IMR-90 (cell line): Measurements from ENCODE around the gene LGALSL. TPM values are rescaled to one million over a fixed set of nuclear protein-coding genes. Genes with fewer than 3 reads are reported as not detected.

Experiments
- ATAC-seq: fragments of 200-7000 bp; cut with Tn5 transposase; 2 replicates; pipeline ENCODE4 v1.9.1; 2020; ENCODE audit warnings: low read depth, mild to moderate bottlenecking, moderate library complexity
- BruUV-seq: library from RNA; stranded (reverse); fragments of 400-500 nt; replicated peaks from 2 replicates; lab custom pipeline; 2021; lab: Mats Ljungman, UMichigan
- CTCF ChIA-PET: fragments of 300-600 bp; formaldehyde crosslinking; extraction: SDS; loops from one replicate; lab custom pipeline; 2021; ENCODE audit warnings: antibody characterized with exemption; lab: Yijun Ruan, JAX
- POLR2A ChIA-PET: fragments of 300-600 bp; sonication (Branson Sonifier 250); formaldehyde crosslinking; loops from one replicate; lab custom pipeline; 2022; ENCODE audit warnings: antibody characterized with exemption; ENCODE audit not compliant: unreplicated experiment; lab: Charles Lee
- DNase-seq: peaks from one replicate; pipeline ENCODE4 v3.0.0; 2013
- H2AFZ ChIP-seq: replicated peaks from 2 replicates; pipeline ENCODE3; 2013; ENCODE audit warnings: low read length, mild to moderate bottlenecking; ENCODE audit not compliant: poor library complexity
- H2AK5ac ChIP-seq: 2 replicates; pipeline ENCODE4 v1.6.1; 2013; ENCODE audit warnings: low read depth, low read length, inconsistent platforms
- H2AK9ac ChIP-seq: replicated peaks from 2 replicates; pipeline ENCODE3; 2013; ENCODE audit warnings: mild to moderate bottlenecking, low read depth, low read length, moderate library complexity; ENCODE audit not compliant: poor library complexity
- H2BK120ac ChIP-seq: 2 replicates; pipeline ENCODE4 v1.6.1; 2013; ENCODE audit warnings: low read depth, low read length, inconsistent platforms
- H2BK15ac ChIP-seq: 3 replicates; pipeline ENCODE4 v1.6.1; 2013; ENCODE audit warnings: low read depth, low read length, inconsistent platforms
- H2BK20ac ChIP-seq: 2 replicates; pipeline ENCODE4 v1.6.1; 2013; ENCODE audit warnings: low read depth, mild to moderate bottlenecking, inconsistent platforms, low read length, moderate library complexity
- H2BK5ac ChIP-seq: 2 replicates; pipeline ENCODE4 v1.6.1; 2013; ENCODE audit warnings: mild to moderate bottlenecking, low read depth, low read length, inconsistent platforms; ENCODE audit not compliant: poor library complexity, severe bottlenecking
- H3K14ac ChIP-seq: replicated peaks from 2 replicates; pipeline ENCODE4 v1.6.1; 2013; ENCODE audit warnings: low read depth, low read length, inconsistent platforms
- H3K18ac ChIP-seq: 2 replicates; pipeline ENCODE4 v1.6.1; 2013; ENCODE audit warnings: low read depth, low read length, control low read depth
- H3K23ac ChIP-seq: 2 replicates; pipeline ENCODE4 v1.6.1; 2013; ENCODE audit warnings: low read depth, low read length, inconsistent platforms
- H3K27ac ChIP-seq: 2 replicates; pipeline ENCODE4 v1.5.1; 2013; ENCODE audit warnings: mild to moderate bottlenecking, control low read depth, low read length; ENCODE audit not compliant: insufficient read depth
- H3K27me3 ChIP-seq: 2 replicates; pipeline ENCODE4 v1.6.1; 2013; ENCODE audit warnings: low read length; ENCODE audit not compliant: control insufficient read depth, insufficient read depth
- H3K36me3 ChIP-seq: 2 replicates; pipeline ENCODE4 v1.6.1; 2013; ENCODE audit warnings: low read length, mixed read lengths; ENCODE audit not compliant: control insufficient read depth, insufficient read depth
- H3K4ac ChIP-seq: 2 replicates; pipeline ENCODE4 v1.6.1; 2013; ENCODE audit warnings: low read depth, low read length, inconsistent platforms
- H3K4me1 ChIP-seq: 2 replicates; pipeline ENCODE4 v1.6.1; 2013; ENCODE audit warnings: low read length, mixed read lengths; ENCODE audit not compliant: control insufficient read depth, insufficient read depth
- H3K4me2 ChIP-seq: 2 replicates; pipeline ENCODE4 v1.6.1; 2013; ENCODE audit warnings: low read depth, mild to moderate bottlenecking, control low read depth, low read length, moderate library complexity
- H3K4me3 ChIP-seq: 2 replicates; pipeline ENCODE4 v1.5.1; 2013; ENCODE audit warnings: low read depth, mild to moderate bottlenecking, control low read depth, low read length, moderate library complexity; ENCODE audit not compliant: insufficient read depth
- H3K56ac ChIP-seq: 2 replicates; pipeline ENCODE4 v1.6.1; 2013; ENCODE audit warnings: low read length, inconsistent platforms; ENCODE audit not compliant: insufficient read depth; ENCODE audit errors: extremely low read depth
- H3K79me1 ChIP-seq, 2 experiments: 2 replicates each; pipeline ENCODE4 v1.6.1; 2013; ENCODE audit warnings: low read length in 2 of 2, inconsistent platforms in 1 of 2, low read depth in 1 of 2
- H3K9ac ChIP-seq: 2 replicates; pipeline ENCODE4 v1.6.1; 2013; ENCODE audit warnings: low read depth, low read length, control low read depth
- H3K9me1 ChIP-seq: 2 replicates; pipeline ENCODE4 v1.6.1; 2013; ENCODE audit warnings: low read length, inconsistent platforms; ENCODE audit not compliant: insufficient read depth
- H3K9me3 ChIP-seq: 2 replicates; pipeline ENCODE4 v1.6.1; 2013; ENCODE audit warnings: low read length; ENCODE audit not compliant: control insufficient read depth, insufficient read depth
- H4K20me1 ChIP-seq: 2 replicates; pipeline ENCODE4 v1.6.1; 2013; ENCODE audit warnings: low read length, inconsistent platforms; ENCODE audit not compliant: insufficient read depth
- H4K5ac ChIP-seq: 2 replicates; pipeline ENCODE4 v1.6.1; 2013; ENCODE audit warnings: mild to moderate bottlenecking, low read depth, low read length, control low read depth
- H4K8ac ChIP-seq, 2 experiments: 2 replicates each; pipeline ENCODE4 v1.6.1; 2013; ENCODE audit warnings: low read depth in 2 of 2, low read length in 2 of 2, control low read depth in 1 of 2, inconsistent platforms in 1 of 2
- H4K91ac ChIP-seq: 2 replicates; pipeline ENCODE4 v1.6.1; 2013; ENCODE audit warnings: low read depth, low read length, inconsistent platforms; ENCODE audit not compliant: insufficient read depth
- BHLHE40 ChIP-seq: fragments of 150-350 bp; IDR thresholded peaks from 2 replicates; pipeline ENCODE4 v1.6.1; 2016; ENCODE audit warnings: mild to moderate bottlenecking, low read depth, low read length
- CEBPB ChIP-seq: IDR thresholded peaks from 2 replicates; pipeline ENCODE4 v1.6.1; 2012; ENCODE audit warnings: low read depth, low read length, improper control_type of control experiment
- CHD1 ChIP-seq: IDR thresholded peaks from 2 replicates; pipeline ENCODE4 v1.6.1; 2012; ENCODE audit warnings: low read depth, low read length, improper control_type of control experiment
- FOS ChIP-seq: fragments of 150-350 bp; IDR thresholded peaks from 2 replicates; pipeline ENCODE4 v1.6.1; 2016; ENCODE audit warnings: low read depth, low read length
- MAFK ChIP-seq: IDR thresholded peaks from 2 replicates; pipeline ENCODE4 v1.6.1; 2012; ENCODE audit warnings: low read depth, low read length, improper control_type of control experiment
- MAZ ChIP-seq: IDR thresholded peaks from 2 replicates; pipeline ENCODE4 v1.6.1; 2012; ENCODE audit warnings: low read depth, mild to moderate bottlenecking, low read length, improper control_type of control experiment, moderate library complexity, borderline replicate concordance
- MXI1 ChIP-seq: IDR thresholded peaks from 2 replicates; pipeline ENCODE4 v1.6.1; 2012; ENCODE audit warnings: low read depth, mild to moderate bottlenecking, low read length, moderate library complexity, borderline replicate concordance
- NFE2L2 ChIP-seq: fragments of 150-350 bp; IDR thresholded peaks from 2 replicates; pipeline ENCODE4 v1.6.1; 2016; ENCODE audit warnings: low read depth, mild to moderate bottlenecking, low read length
- POLR2A ChIP-seq: IDR thresholded peaks from 2 replicates; pipeline ENCODE4 v1.6.1; 2012; ENCODE audit warnings: mild to moderate bottlenecking, low read depth, low read length
- RAD21 ChIP-seq: IDR thresholded peaks from 2 replicates; pipeline ENCODE4 v1.6.1; 2012; ENCODE audit warnings: low read length, improper control_type of control experiment
- RCOR1 ChIP-seq: IDR thresholded peaks from 2 replicates; pipeline ENCODE4 v1.6.1; 2012; ENCODE audit warnings: mild to moderate bottlenecking, low read length, improper control_type of control experiment; ENCODE audit not compliant: insufficient replicate concordance
- RFX5 ChIP-seq: IDR thresholded peaks from 2 replicates; pipeline ENCODE4 v1.8.0; 2012; ENCODE audit warnings: low read depth, mild to moderate bottlenecking, low read length, moderate library complexity
- SMC3 ChIP-seq: fragments of 150-350 bp; IDR thresholded peaks from 2 replicates; pipeline ENCODE4 v1.6.1; 2016; ENCODE audit warnings: low read depth, mild to moderate bottlenecking, antibody characterized with exemption, low read length, moderate library complexity
- WGBS, 2 experiments: methylation state at CpG; one replicate each; pipeline versions ENCODE4 v1.1.5 to v1.1.7; 2013; ENCODE audit warnings: missing lambda C conversion rate in 2 of 2; ENCODE audit not compliant: insufficient read length in 1 of 2; ENCODE audit errors: extremely low coverage in 2 of 2; 5-methylcytosine and 5-hydroxymethylcytosine counted together
- dilution Hi-C: fragments of 300-500 bp; cut with HindIII; formaldehyde crosslinking; loops from one replicate; pipeline ENCODE4 v1.14.3; 2018; ENCODE audit warnings: low sequenced_read_pairs; ENCODE audit not compliant: unreplicated experiment
- in situ Hi-C: fragments of 300-500 bp; cut with MboI; formaldehyde crosslinking; loops from 3 replicates; pipeline ENCODE4 v1.14.3; 2019; ENCODE audit warnings: low sequenced_read_pairs, inconsistent platforms, mixed read lengths
- intact Hi-C: fragments of 100-400 bp; cut with micrococcal nuclease; formaldehyde crosslinking; loops from 2 replicates; pipeline ENCODE4 v1.10.0; 2022
- polyA plus RNA-seq, 3 experiments: library from polyadenylated mRNA; depleted of rRNA; stranded (reverse); fragments of >200 nt; gene quantifications; 2 replicates each; pipeline ENCODE4 v1.2.3, GENCODE V29; 2012; ENCODE audit warnings: low replicate concordance in 1 of 3
- total RNA-seq: library from RNA; depleted of rRNA; stranded (reverse); fragments of >200 nt; gene quantifications from 2 replicates; pipeline ENCODE4 v1.2.3, GENCODE V29; 2012
- TF ChIP-seq, protein P1 (sequence below): fragments of 150-350 bp; IDR thresholded peaks from 2 replicates; pipeline ENCODE4 v1.6.1; 2017; ENCODE audit warnings: mild to moderate bottlenecking, antibody characterized with exemption, low read length, low read depth
- TF ChIP-seq, protein P2 (sequence below): conservative IDR thresholded peaks from 2 replicates; pipeline ENCODE4 v1.5.1; 2012; ENCODE audit warnings: mild to moderate bottlenecking, low read depth, low read length, improper control_type of control experiment
- TF ChIP-seq, protein P3 (sequence below): fragments of 150-350 bp; IDR thresholded peaks from 2 replicates; pipeline ENCODE4 v1.6.1; 2016; ENCODE audit warnings: low read depth, mild to moderate bottlenecking, low read length, moderate library complexity, borderline replicate concordance

Gene LGALSL
- total and polyA plus RNA-seq, 2 of the 4 experiments (the other 2 are of a cell fraction), result 0.86 to 2.9 TPM

DNA sequence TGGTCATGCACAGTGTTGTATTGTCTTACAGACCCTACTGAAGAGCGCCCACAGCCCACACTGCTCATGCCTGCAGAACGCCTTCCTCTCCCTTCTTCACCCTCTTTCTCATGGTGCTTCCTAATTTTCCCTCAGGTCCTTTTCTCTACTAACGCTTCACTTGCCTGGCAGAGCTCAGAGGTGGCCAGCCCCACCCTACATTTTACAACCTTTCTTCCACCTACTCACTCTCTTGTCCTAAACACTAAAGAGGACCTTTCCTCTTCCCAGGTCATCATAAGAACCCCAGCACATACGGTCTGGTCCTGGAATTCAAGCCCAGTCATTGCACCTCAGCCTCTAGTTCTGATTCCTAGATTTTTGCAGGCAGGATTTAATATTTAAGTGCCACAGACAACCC lies 11.7 kb upstream of the LGALSL start:
- Histone ChIP-seq H3K27ac (no peak overlapping the region), H3K36me3 (no peaks in the 10 kb centered on the region), H3K56ac (no peak overlapping the region), H2BK5ac (no peak overlapping the region), H3K9me1 (no peaks in the 10 kb centered on the region), H4K20me1 (no peaks in the 10 kb centered on the region), H3K18ac (no peak overlapping the region), H2AK5ac (no peak overlapping the region), H4K91ac (no peak overlapping the region), H3K27me3 (peaks cover 31% of the 10 kb centered on the region), H3K14ac (no peak overlapping the region), H4K8ac (no peak overlapping the region), H2BK20ac (no peak overlapping the region), H2AFZ (no peak overlapping the region), H3K4me1 (no peaks in the 10 kb centered on the region), H3K79me1 (no peaks in the 10 kb centered on the region), H2BK120ac (no peak overlapping the region), H3K4me3 (no peak overlapping the region), H2AK9ac (no peak overlapping the region), H4K5ac (no peak overlapping the region), H3K9ac (no peak overlapping the region), H3K4me2 (no peak overlapping the region), H3K4ac (no peak overlapping the region), H2BK15ac (no peak overlapping the region), H3K9me3 (no peaks in the 10 kb centered on the region), H3K23ac (no peak overlapping the region)
- no TSS peak for BruUV-seq
- intact Hi-C loops (no loop called here), in situ Hi-C loops (no loop called here), dilution Hi-C loops (no loop called here)
- CTCF ChIA-PET, result no interaction called here
- WGBS, 2 experiments, result 84% methylated on average over 3 of the region's 4 CpGs; no CpG with 5 or more reads in 1 of the 2 experiments
- POLR2A ChIA-PET, result no interaction called here
- no peak for TF ChIP-seq MAFK
- no peak for TF ChIP-seq RAD21
- no peak for TF ChIP-seq RCOR1
- TF ChIP-seq RFX5, result no peak
- no peak for TF ChIP-seq FOS
- TF ChIP-seq, protein P1, sequence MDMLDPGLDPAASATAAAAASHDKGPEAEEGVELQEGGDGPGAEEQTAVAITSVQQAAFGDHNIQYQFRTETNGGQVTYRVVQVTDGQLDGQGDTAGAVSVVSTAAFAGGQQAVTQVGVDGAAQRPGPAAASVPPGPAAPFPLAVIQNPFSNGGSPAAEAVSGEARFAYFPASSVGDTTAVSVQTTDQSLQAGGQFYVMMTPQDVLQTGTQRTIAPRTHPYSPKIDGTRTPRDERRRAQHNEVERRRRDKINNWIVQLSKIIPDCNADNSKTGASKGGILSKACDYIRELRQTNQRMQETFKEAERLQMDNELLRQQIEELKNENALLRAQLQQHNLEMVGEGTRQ, result no peak
- TF ChIP-seq MXI1, result no peak
- TF ChIP-seq POLR2A, result no peak
- TF ChIP-seq, protein P2, sequence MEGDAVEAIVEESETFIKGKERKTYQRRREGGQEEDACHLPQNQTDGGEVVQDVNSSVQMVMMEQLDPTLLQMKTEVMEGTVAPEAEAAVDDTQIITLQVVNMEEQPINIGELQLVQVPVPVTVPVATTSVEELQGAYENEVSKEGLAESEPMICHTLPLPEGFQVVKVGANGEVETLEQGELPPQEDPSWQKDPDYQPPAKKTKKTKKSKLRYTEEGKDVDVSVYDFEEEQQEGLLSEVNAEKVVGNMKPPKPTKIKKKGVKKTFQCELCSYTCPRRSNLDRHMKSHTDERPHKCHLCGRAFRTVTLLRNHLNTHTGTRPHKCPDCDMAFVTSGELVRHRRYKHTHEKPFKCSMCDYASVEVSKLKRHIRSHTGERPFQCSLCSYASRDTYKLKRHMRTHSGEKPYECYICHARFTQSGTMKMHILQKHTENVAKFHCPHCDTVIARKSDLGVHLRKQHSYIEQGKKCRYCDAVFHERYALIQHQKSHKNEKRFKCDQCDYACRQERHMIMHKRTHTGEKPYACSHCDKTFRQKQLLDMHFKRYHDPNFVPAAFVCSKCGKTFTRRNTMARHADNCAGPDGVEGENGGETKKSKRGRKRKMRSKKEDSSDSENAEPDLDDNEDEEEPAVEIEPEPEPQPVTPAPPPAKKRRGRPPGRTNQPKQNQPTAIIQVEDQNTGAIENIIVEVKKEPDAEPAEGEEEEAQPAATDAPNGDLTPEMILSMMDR, result no peak
- TF ChIP-seq CEBPB, result no peak
- TF ChIP-seq SMC3, result no peak
- no peak for TF ChIP-seq MAZ
- TF ChIP-seq BHLHE40, result no peak
- TF ChIP-seq CHD1, result no peak
- TF ChIP-seq, protein P3, sequence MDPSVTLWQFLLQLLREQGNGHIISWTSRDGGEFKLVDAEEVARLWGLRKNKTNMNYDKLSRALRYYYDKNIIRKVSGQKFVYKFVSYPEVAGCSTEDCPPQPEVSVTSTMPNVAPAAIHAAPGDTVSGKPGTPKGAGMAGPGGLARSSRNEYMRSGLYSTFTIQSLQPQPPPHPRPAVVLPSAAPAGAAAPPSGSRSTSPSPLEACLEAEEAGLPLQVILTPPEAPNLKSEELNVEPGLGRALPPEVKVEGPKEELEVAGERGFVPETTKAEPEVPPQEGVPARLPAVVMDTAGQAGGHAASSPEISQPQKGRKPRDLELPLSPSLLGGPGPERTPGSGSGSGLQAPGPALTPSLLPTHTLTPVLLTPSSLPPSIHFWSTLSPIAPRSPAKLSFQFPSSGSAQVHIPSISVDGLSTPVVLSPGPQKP, result no peak
- TF ChIP-seq NFE2L2, result no peak
- DNase-seq, result no peak
- no peak for ATAC-seq
